Endothelial cell of umbilical vein (primary cell): ENCODE measurements around the gene RNU2-1. TPM values are rescaled to one million over a fixed set of nuclear protein-coding genes. Genes with fewer than 3 reads are reported as not detected.

Source experiments
- BruUV-seq: library from RNA; stranded (reverse); fragments of 400-500 nt; replicated peaks from 2 replicates; lab custom pipeline; 2021; lab: Mats Ljungman, UMichigan
- CTCF ChIA-PET: fragments of 300-600, 350-600 bp; sonication (Branson Sonifier 250); formaldehyde crosslinking; loops from one replicate; lab custom pipeline; 2021; ENCODE audit warnings: antibody characterized with exemption, inconsistent platforms; lab: Charles Lee
- POLR2A ChIA-PET: fragments of 300-600, 350-600 bp; sonication (Branson Sonifier 250); formaldehyde crosslinking; loops from one replicate; lab custom pipeline; 2021; ENCODE audit warnings: antibody characterized with exemption, inconsistent platforms; lab: Charles Lee
- DNase-seq: peaks from one replicate; pipeline ENCODE4 v3.0.0-alpha.2; 2011; ENCODE audit warnings: low read depth, low spot score
- FAIRE-seq: peaks from 2 replicates; lab custom pipeline; 2011; peaks lifted over from hg19 to GRCh38; lab: Jason Lieb, UNC
- H2AFZ ChIP-seq: 2 replicates; pipeline ENCODE4 v1.6.0; 2012; ENCODE audit warnings: low read depth, low read length, control low read depth, inconsistent platforms
- H3K27ac ChIP-seq: 2 replicates; pipeline ENCODE4 v1.5.1; 2011; ENCODE audit warnings: low read depth, mild to moderate bottlenecking, control low read depth, low read length, moderate library complexity; ENCODE audit not compliant: insufficient read depth
- H3K27me3 ChIP-seq, 2 experiments: 2 replicates each; pipeline versions ENCODE4 v1.6.0 to v1.6.1; 2011; ENCODE audit warnings: low read length in 2 of 2, mixed read lengths in 1 of 2; ENCODE audit not compliant: control insufficient read depth in 2 of 2, insufficient read depth in 2 of 2
- H3K36me3 ChIP-seq, 2 experiments: 2 replicates in 1 of 2; 3 replicates in 1 of 2; pipeline ENCODE4 v1.5.1; 2011; ENCODE audit warnings: low read length in 2 of 2, mild to moderate bottlenecking in 1 of 2, moderate library complexity in 1 of 2; ENCODE audit not compliant: control insufficient read depth in 2 of 2, insufficient read depth in 2 of 2; ENCODE audit errors: extremely low read depth in 1 of 2
- H3K4me1 ChIP-seq: 3 replicates; pipeline ENCODE4 v1.5.1; 2011; ENCODE audit warnings: mild to moderate bottlenecking, low read length; ENCODE audit not compliant: control insufficient read depth, insufficient read depth; ENCODE audit errors: extremely low read depth
- H3K4me2 ChIP-seq: 2 replicates; pipeline ENCODE4 v1.6.1; 2011; ENCODE audit warnings: low read length, control low read depth, mixed read lengths; ENCODE audit not compliant: insufficient read depth
- H3K4me3 ChIP-seq, 3 experiments: fragments of 200-600 bp in 1 of 3; sonication (generic), shearing (Covaris generic) in 1 of 3; replicated peaks in 1 of 3; 2 replicates each; pipeline ENCODE4 v1.5.1; 2011 to 2016; ENCODE audit warnings: control low read depth in 3 of 3, low read length in 3 of 3, mild to moderate bottlenecking in 2 of 3, inconsistent platforms in 1 of 3, low read depth in 1 of 3, moderate library complexity in 1 of 3; ENCODE audit not compliant: insufficient read depth in 1 of 3
- H3K79me2 ChIP-seq: 2 replicates; pipeline ENCODE4 v1.6.0; 2012; ENCODE audit warnings: low read length, inconsistent platforms; ENCODE audit not compliant: control insufficient read depth, insufficient read depth
- H3K9ac ChIP-seq: replicated peaks from 2 replicates; pipeline ENCODE3; 2011; ENCODE audit warnings: low read length, control low read depth; ENCODE audit not compliant: insufficient read depth; ENCODE audit errors: extremely low read depth
- H3K9me1 ChIP-seq: replicated peaks from 3 replicates; pipeline ENCODE4 v1.6.0; 2011; ENCODE audit warnings: mild to moderate bottlenecking, low read length; ENCODE audit not compliant: control insufficient read depth, insufficient read depth; ENCODE audit errors: extremely low read depth
- H3K9me3 ChIP-seq: replicated peaks from 2 replicates; pipeline ENCODE4 v1.5.1; 2012; ENCODE audit warnings: low read length, inconsistent platforms; ENCODE audit not compliant: control insufficient read depth, insufficient read depth
- H4K20me1 ChIP-seq: replicated peaks from 2 replicates; pipeline ENCODE3; 2011; ENCODE audit warnings: mild to moderate bottlenecking, low read length; ENCODE audit not compliant: control insufficient read depth, insufficient read depth; ENCODE audit errors: extremely low read depth
- CTCF ChIP-seq, 2 donors: IDR thresholded peaks; 1 replicate in 1 of 2; 2 replicates in 1 of 2; pipeline ENCODE4 v1.5.1; 2011; ENCODE audit warnings: low read length in 2 of 2, mild to moderate bottlenecking in 2 of 2, moderate library complexity in 2 of 2, control low read depth in 1 of 2, inconsistent platforms in 1 of 2, low read depth in 1 of 2; ENCODE audit not compliant: insufficient read depth in 1 of 2; ENCODE audit errors: extremely low read depth in 1 of 2
- EZH2 ChIP-seq: IDR thresholded peaks from 2 replicates; pipeline ENCODE4 v1.6.1; 2012; ENCODE audit warnings: borderline replicate concordance, low read depth, mild to moderate bottlenecking, moderate library complexity, low read length, inconsistent platforms; ENCODE audit not compliant: severe bottlenecking
- FOS ChIP-seq: IDR thresholded peaks from 2 replicates; pipeline ENCODE4 v1.6.1; 2011; ENCODE audit warnings: mild to moderate bottlenecking, low read length, moderate library complexity, borderline replicate concordance; ENCODE audit not compliant: insufficient read depth
- GATA2 ChIP-seq: IDR thresholded peaks from 2 replicates; pipeline ENCODE4 v1.7.0; 2011; ENCODE audit warnings: low read depth, mild to moderate bottlenecking, moderate library complexity, mixed read lengths, low read length; ENCODE audit not compliant: insufficient read length, insufficient read depth
- JUN ChIP-seq: IDR thresholded peaks from 2 replicates; pipeline ENCODE4 v1.6.1; 2011; ENCODE audit warnings: borderline replicate concordance, low read depth; ENCODE audit not compliant: insufficient read length, insufficient read depth
- MYC ChIP-seq: IDR thresholded peaks from one replicate; pipeline ENCODE4 v1.6.1; 2011; ENCODE audit warnings: mild to moderate bottlenecking, low read depth, low read length
- POLR2A ChIP-seq: IDR thresholded peaks from 2 replicates; pipeline ENCODE4 v1.6.1; 2012; ENCODE audit warnings: low read depth, mild to moderate bottlenecking, control low read depth, low read length
- POLR2AphosphoS5 ChIP-seq: IDR thresholded peaks from 2 replicates; pipeline ENCODE4 v1.6.1; 2012; ENCODE audit warnings: low read depth, mild to moderate bottlenecking, control low read depth, low read length, moderate library complexity; ENCODE audit not compliant: insufficient read depth
- dilution Hi-C: fragments of 300-500 bp; cut with MboI; formaldehyde crosslinking; loops from one replicate; pipeline ENCODE4 v1.15.0; 2019; ENCODE audit warnings: low sequenced_read_pairs; ENCODE audit not compliant: extremely low pct_ligation_motif_present
- intact Hi-C: fragments of 100-400 bp; cut with micrococcal nuclease; formaldehyde crosslinking; loops from one replicate; pipeline ENCODE4 v1.10.0; 2022
- polyA plus RNA-seq, 4 experiments: library from polyadenylated mRNA; depleted of rRNA in 3 of 4; stranded (reverse) in 3 of 4; unstranded in 1 of 4; fragments of >200 nt; gene quantifications; 2 replicates each; pipeline versions ENCODE4 v1.2.1 to v1.2.3, GENCODE V29; 2011 to 2012; ENCODE audit warnings: missing spikeins in 1 of 4
- small RNA-seq: library from RNA; depleted of rRNA; stranded (forward); fragments of <200 nt; gene quantifications from one replicate; pipeline ENCODE3, GENCODE V24; 2012; ENCODE audit warnings: low replicate concordance, low read depth; ENCODE audit not compliant: insufficient read depth, insufficient read length
- total RNA-seq: library from RNA; stranded (reverse); gene quantifications from 2 replicates; pipeline ENCODE4 v1.2.3, GENCODE V29; 2021
- TF ChIP-seq, protein P1 (sequence below): IDR thresholded peaks from 2 replicates; pipeline ENCODE4 v1.6.1; 2011; ENCODE audit not compliant: insufficient read depth, insufficient read length

Gene RNU2-1
- total and polyA plus RNA-seq, 2 donors (not counting 3 experiments of a cell fraction or from before 2014, with no cell fraction given): 3,596 TPM; not detected in 1

GRCh38 chr17:43183921-43184320 lies 49.9 kb downstream of the RNU2-1 start:
- Histone ChIP-seq H2AFZ (no peak overlapping the region), H3K27me3 (no peaks in the 10 kb centered on the region), H3K79me2 (no peaks in the 10 kb centered on the region), H3K9me3 (no peaks in the 10 kb centered on the region), H4K20me1 (no peaks in the 10 kb centered on the region), H3K36me3 (peaks cover 2 to 3% of the 10 kb centered on the region in 2 experiments), H3K9me1 (no peaks in the 10 kb centered on the region), H3K9ac (no peak overlapping the region), H3K4me2 (no peak overlapping the region), H3K4me3 (no peak overlapping the region), H3K4me1 (no peaks in the 10 kb centered on the region), H3K27ac (no peak overlapping the region)
- TF ChIP-seq JUN (no peak), POLR2A (no peak), EZH2 (no peak), POLR2AphosphoS5 (no peak), CTCF (IDR thresholded peaks at IDR 0.05; ENCODE audit: extremely low read depth in 1 of 2, insufficient read depth in 1 of 2, low read depth in 1 of 2, low read length in 2 of 2) (no peak), MYC (no peak), GATA2 (no peak), FOS (no peak)
- TF ChIP-seq, protein P1, sequence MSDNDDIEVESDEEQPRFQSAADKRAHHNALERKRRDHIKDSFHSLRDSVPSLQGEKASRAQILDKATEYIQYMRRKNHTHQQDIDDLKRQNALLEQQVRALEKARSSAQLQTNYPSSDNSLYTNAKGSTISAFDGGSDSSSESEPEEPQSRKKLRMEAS: no peak
- POLR2A ChIA-PET: no interaction called here
- dilution Hi-C loops (no loop called here), intact Hi-C loops (no loop called here)
- no peak for FAIRE-seq
- CTCF ChIA-PET: no interaction called here
- BruUV-seq: no TSS peak
- DNase-seq: no peak

Small RNA genes lying within 50 kb of the gene (small RNA-seq; reads per million reads assigned to genes)
- not detected for gene RF00004
- gene RNU2-1: not detected

Other genes starting within 250 kb of the RNU2-1 start
- gene RPL27, start 235.6 kb downstream of the RNU2-1 start, total RNA-seq: 1,014 and 1,102 TPM in 2 replicates
- 2,467 and 2,620 TPM in 2 replicates for gene RPL27, start 235.6 kb downstream of the RNU2-1 start, polyA plus RNA-seq
- 9.4 and 11.1 TPM in 2 replicates for gene IFI35, start 227.2 kb downstream of the RNU2-1 start, total RNA-seq
- 22.5 and 23.5 TPM in 2 replicates for gene IFI35, start 227.2 kb downstream of the RNU2-1 start, polyA plus RNA-seq
- gene VAT1, start 211.6 kb downstream of the RNU2-1 start, total RNA-seq: 482 and 487 TPM in 2 replicates
- gene VAT1, start 211.6 kb downstream of the RNU2-1 start, polyA plus RNA-seq: 339 and 370 TPM in 2 replicates
- 0.53 and 0.97 TPM in 2 replicates for gene RND2, start 208.7 kb downstream of the RNU2-1 start, total RNA-seq
- 0.60 and 0.81 TPM in 2 replicates for gene RND2, start 208.7 kb downstream of the RNU2-1 start, polyA plus RNA-seq
- gene BRCA1, start 108.6 kb downstream of the RNU2-1 start, total RNA-seq: 25.7 and 29.0 TPM in 2 replicates
- 13.5 and 14.3 TPM in 2 replicates for gene BRCA1, start 108.6 kb downstream of the RNU2-1 start, polyA plus RNA-seq
- 52.1 and 57.0 TPM in 2 replicates for gene NBR1, start 62.8 kb downstream of the RNU2-1 start, total RNA-seq
- gene NBR1, start 62.8 kb downstream of the RNU2-1 start, polyA plus RNA-seq: 22.9 and 26.4 TPM in 2 replicates
- gene TMEM106A, start 22.1 kb downstream of the RNU2-1 start, total RNA-seq: 11.5 and 14.8 TPM in 2 replicates
- 12.9 and 14.3 TPM in 2 replicates for gene TMEM106A, start 22.1 kb downstream of the RNU2-1 start, polyA plus RNA-seq
- not detected in 2 replicates for gene CCDC200, start 5.4 kb downstream of the RNU2-1 start, total RNA-seq
- gene CCDC200, start 5.4 kb downstream of the RNU2-1 start, polyA plus RNA-seq: not detected in 2 replicates
- 3.6 and 4.1 TPM in 2 replicates for gene ARL4D, start 165.0 kb upstream of the RNU2-1 start, total RNA-seq
- 3.8 and 5.3 TPM in 2 replicates for gene ARL4D, start 165.0 kb upstream of the RNU2-1 start, polyA plus RNA-seq
- 52.1 and 65.6 TPM in 2 replicates for gene DHX8, start 250.0 kb upstream of the RNU2-1 start, total RNA-seq
- 32.7 and 34.9 TPM in 2 replicates for gene DHX8, start 250.0 kb upstream of the RNU2-1 start, polyA plus RNA-seq